K562 (cell line): Measurements from ENCODE around the gene COL8A2. TPM values are rescaled to one million over a fixed set of nuclear protein-coding genes. Genes with fewer than 3 reads are reported as not detected.

Experiments used
- ATAC-seq: fragments of 200-7000 bp; cut with Tn5 transposase; 3 replicates; pipeline ENCODE4 v1.9.1; 2020; ENCODE audit warnings: moderate library complexity
- BruUV-seq: library from RNA; stranded (reverse); fragments of 400-500 nt; replicated peaks from 2 replicates; lab custom pipeline; 2021; lab: Mats Ljungman, UMichigan
- CTCF ChIA-PET: fragments of 300-600 bp; formaldehyde crosslinking; extraction: SDS; loops from one replicate; lab custom pipeline; 2021; ENCODE audit warnings: low intra/inter-chr PET ratio; lab: Yijun Ruan, JAX
- POLR2A ChIA-PET: fragments of 300-600, 350-650 bp; sonication (Branson Sonifier 250); formaldehyde crosslinking; extraction: SDS; loops from one replicate; lab custom pipeline; 2021; ENCODE audit warnings: antibody characterized with exemption, inconsistent platforms; lab: Yijun Ruan, JAX
- DNase-seq, 4 experiments: peaks; one replicate each; pipeline versions ENCODE4 v3.0.0 to v3.0.0-alpha.2; 2011 to 2018; ENCODE audit warnings: low spot score in 3 of 4, mixed read lengths in 3 of 4; ENCODE audit errors: extremely low read depth in 1 of 4
- FAIRE-seq: peaks from 2 replicates; lab custom pipeline; 2011; peaks lifted over from hg19 to GRCh38; lab: Jason Lieb, UNC
- H2AFZ ChIP-seq: 2 replicates; pipeline ENCODE4 v1.6.0; 2011; ENCODE audit warnings: low read depth, low read length, control low read depth, inconsistent platforms
- H3K27ac ChIP-seq: fragments of 200-600 bp; 3 replicates; pipeline ENCODE4 v1.8.0; 2011; ENCODE audit warnings: low read depth, mild to moderate bottlenecking, control low read depth, inconsistent platforms, low read length, moderate library complexity, mixed read lengths; ENCODE audit errors: extremely low read depth
- H3K27me3 ChIP-seq, 2 experiments: fragments of 300-600 bp in 1 of 2; 2 replicates in 1 of 2; 3 replicates in 1 of 2; pipeline versions ENCODE4 v1.6.0 to v1.8.0; 2011; ENCODE audit warnings: inconsistent platforms in 2 of 2, low read length in 2 of 2, mild to moderate bottlenecking in 1 of 2, mixed read lengths in 1 of 2, moderate library complexity in 1 of 2; ENCODE audit not compliant: control insufficient read depth in 2 of 2, insufficient read depth in 2 of 2
- H3K36me3 ChIP-seq: fragments of 300-600 bp; 3 replicates; pipeline ENCODE4 v1.8.0; 2011; ENCODE audit warnings: mild to moderate bottlenecking, low read length, inconsistent platforms; ENCODE audit not compliant: control insufficient read depth, insufficient read depth
- H3K4me1 ChIP-seq, 2 experiments: fragments of 200-600 bp in 1 of 2; replicated peaks in 1 of 2; 2 replicates in 1 of 2; 3 replicates in 1 of 2; pipeline versions ENCODE4 v1.5.1 to v1.8.0; 2011; ENCODE audit warnings: inconsistent platforms in 2 of 2, low read length in 2 of 2, mild to moderate bottlenecking in 1 of 2, mixed read lengths in 1 of 2, moderate library complexity in 1 of 2; ENCODE audit not compliant: control insufficient read depth in 2 of 2, insufficient read depth in 2 of 2
- H3K4me2 ChIP-seq: 2 replicates; pipeline ENCODE4 v1.6.1; 2011; ENCODE audit warnings: low read length, control low read depth, inconsistent platforms, mixed read lengths; ENCODE audit not compliant: insufficient read depth
- H3K4me3 ChIP-seq: fragments of 200-600 bp; sonication (generic), shearing (Covaris generic); 2 replicates; pipeline ENCODE4 v1.5.1; 2016; ENCODE audit warnings: control low read depth, inconsistent platforms
- H3K79me2 ChIP-seq: fragments of 200-600 bp; 3 replicates; pipeline ENCODE4 v1.8.0; 2011; ENCODE audit warnings: low read length, inconsistent platforms; ENCODE audit not compliant: control insufficient read depth, insufficient read depth
- H3K9ac ChIP-seq, 2 experiments: 2 replicates each; pipeline versions ENCODE4 v1.6.0 to v1.6.1; 2011; ENCODE audit warnings: low read depth in 2 of 2, low read length in 2 of 2, control low read depth in 1 of 2, inconsistent platforms in 1 of 2, mild to moderate bottlenecking in 1 of 2, mixed read lengths in 1 of 2; ENCODE audit not compliant: insufficient read depth in 1 of 2
- H3K9me1 ChIP-seq: one replicate; pipeline ENCODE4 v1.6.0; 2011; ENCODE audit warnings: inconsistent platforms, mild to moderate bottlenecking, low read length, moderate library complexity; ENCODE audit not compliant: control insufficient read depth, insufficient read depth
- H3K9me3 ChIP-seq: replicated peaks from 2 replicates; pipeline ENCODE4 v1.5.1; 2011; ENCODE audit warnings: low read depth, low read length, inconsistent platforms; ENCODE audit not compliant: control insufficient read depth, insufficient read depth
- H4K20me1 ChIP-seq: replicated peaks from 2 replicates; pipeline ENCODE4 v1.6.1; 2011; ENCODE audit warnings: low read length, inconsistent platforms, mixed read lengths; ENCODE audit not compliant: control insufficient read depth, insufficient read depth
- CREB3L1 ChIP-seq: fragments of 450-650 bp; IDR thresholded peaks from 2 replicates; pipeline ENCODE4 v1.6.1; 2014; ENCODE audit warnings: low read depth, mild to moderate bottlenecking, moderate library complexity, borderline replicate concordance
- FOXJ2 ChIP-seq: fragments of 200-800 bp; sonication (Bioruptor generic); IDR thresholded peaks from 2 replicates; pipeline ENCODE4 v1.6.1; 2016; ENCODE audit warnings: missing genetic modification characterization, missing compliant biosample characterization
- MBD2 ChIP-seq: sonication (generic); IDR thresholded peaks from 2 replicates; pipeline ENCODE4 v1.6.1; 2016; ENCODE audit warnings: low read depth, borderline replicate concordance
- SMARCA4 ChIP-seq: fragments of 450-650 bp; IDR thresholded peaks from 2 replicates; pipeline ENCODE4 v1.6.1; 2016
- ZBTB49 ChIP-seq: sonication (generic); formaldehyde crosslinking; IDR thresholded peaks from 2 replicates; pipeline ENCODE4 v1.8.0; 2022; ENCODE audit warnings: missing genetic modification reagents, mild to moderate bottlenecking, borderline replicate concordance
- ZNF444 ChIP-seq: fragments of 250-450 bp; sonication (Bioruptor Pico); IDR thresholded peaks from 2 replicates; pipeline ENCODE4 v1.4.0; 2020; ENCODE audit warnings: mild to moderate bottlenecking, moderate library complexity
- ZNF584 ChIP-seq: fragments of 200-800 bp; sonication (Bioruptor generic); IDR thresholded peaks from 2 replicates; pipeline ENCODE4 v1.6.1; 2016; ENCODE audit warnings: low read depth, mild to moderate bottlenecking, missing genetic modification characterization, missing compliant biosample characterization
- WGBS: fragments of 100-300 bp; shearing (Covaris generic); methylation state at CpG from one replicate; pipeline ENCODE4 v1.1.6; 2016; ENCODE audit warnings: low coverage, mixed read lengths; ENCODE audit not compliant: insufficient coverage; ENCODE audit errors: missing lambda C conversion rate; 5-methylcytosine and 5-hydroxymethylcytosine counted together
- in situ Hi-C: fragments of 300-500 bp; cut with MboI; formaldehyde crosslinking; loops from 4 replicates; pipeline ENCODE4 v1.15.0; 2018; ENCODE audit warnings: inconsistent platforms, mixed read lengths
- intact Hi-C: fragments of 100-400 bp; cut with micrococcal nuclease; formaldehyde crosslinking; loops from 2 replicates; pipeline ENCODE4 v1.14.2; 2022
- polyA plus RNA-seq, 8 experiments: library from polyadenylated mRNA; depleted of rRNA in 4 of 8; stranded (reverse) in 5 of 8; unstranded in 3 of 8; fragments of >200 nt; fragmentation: Nextera tagmentation in 2 of 8; fragmentation: Illumina TruSeq in 1 of 8; extraction: Ambion mirVana in 2 of 8; extraction: Trizol in 1 of 8; gene quantifications; 2 replicates each; pipeline versions ENCODE4 v1.2.1 to v1.2.3, GENCODE V29; 2011 to 2014; ENCODE audit warnings: inconsistent platforms in 1 of 8, missing spikeins in 1 of 8
- total RNA-seq, 7 experiments: library from RNA; depleted of rRNA in 6 of 7; stranded (reverse); fragments of >200 nt in 6 of 7; fragmentation: Illumina TruSeq in 2 of 7; extraction: Trizol in 2 of 7; gene quantifications; 2 replicates each; pipeline versions ENCODE4 v1.2.1 to v1.2.3, GENCODE V29; 2011 to 2021; ENCODE audit warnings: low replicate concordance in 1 of 7
- TF ChIP-seq, protein P1 (sequence below): IDR thresholded peaks from 2 replicates; pipeline ENCODE4 v1.6.1; 2012; ENCODE audit warnings: low read depth, low read length, improper control_type of control experiment, borderline replicate concordance

COL8A2 gene
- total and polyA plus RNA-seq, 9 of the 15 experiments (the other 6 are each of a cell fraction or from before 2014, with no cell fraction given) = 0.03 to 0.14 (median 0.04) TPM; not detected in 5

DNA sequence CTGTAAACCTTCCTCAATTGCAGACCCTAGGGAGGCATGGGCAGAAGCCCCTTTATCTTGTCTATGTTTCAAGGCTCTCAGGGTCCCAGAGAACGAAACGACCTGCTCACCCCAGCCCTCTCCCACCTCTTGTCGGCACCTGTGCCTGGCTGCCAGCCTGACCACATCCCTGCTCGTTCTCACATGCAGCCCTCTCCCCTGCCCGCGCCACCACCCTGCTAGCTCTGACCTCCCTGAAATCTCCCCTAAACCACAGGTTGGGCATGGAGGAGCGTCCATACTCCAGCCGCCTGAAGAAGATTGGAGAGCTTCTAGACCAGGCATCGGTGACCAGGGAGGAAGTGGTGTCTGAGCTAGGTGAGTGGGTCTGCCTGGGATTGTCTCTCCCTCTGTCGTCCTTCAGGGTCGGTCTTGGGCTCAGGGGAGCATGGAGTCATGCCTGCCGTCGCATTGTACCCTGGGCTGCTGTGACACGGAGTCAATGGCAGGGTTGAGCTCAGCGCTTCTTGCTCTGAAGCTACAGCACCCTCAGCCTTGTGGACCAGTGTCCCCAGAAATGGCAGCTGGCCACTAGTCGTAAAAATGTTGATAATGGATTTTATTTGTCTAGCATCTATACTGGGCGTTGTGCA, 32.7 kb downstream of the COL8A2 start:
- Histone ChIP-seq H3K27me3 (no peaks in the 10 kb centered on the region), H3K4me1 (peaks cover 15 to 32% of the 10 kb centered on the region in 2 experiments; a peak in 4 of 5 replicates), H2AFZ (no peak overlapping the region), H3K79me2 (peaks cover 21% of the 10 kb centered on the region), H3K36me3 (peaks cover 62% of the 10 kb centered on the region; the same call in 2 of the 3 replicates), H3K4me3 (no peak overlapping the region), H4K20me1 (no peaks in the 10 kb centered on the region), H3K9ac (no peak overlapping the region; a peak in 1 of 4 replicates), H3K9me1 (peaks cover 9% of the 10 kb centered on the region), H3K4me2 (no peak overlapping the region), H3K9me3 (no peaks in the 10 kb centered on the region), H3K27ac (no peak overlapping the region)
- WGBS = 90% methylated on average over 17 of the region's 17 CpGs
- TF ChIP-seq ZNF444 (no peak), MBD2 (no peak), CREB3L1 (no peak), ZBTB49 (CRISPR knock-in tag) (no peak), ZNF584 (CRISPR knock-in tag) (no peak), FOXJ2 (tag) (no peak), SMARCA4 (no peak)
- TF ChIP-seq, protein P1, sequence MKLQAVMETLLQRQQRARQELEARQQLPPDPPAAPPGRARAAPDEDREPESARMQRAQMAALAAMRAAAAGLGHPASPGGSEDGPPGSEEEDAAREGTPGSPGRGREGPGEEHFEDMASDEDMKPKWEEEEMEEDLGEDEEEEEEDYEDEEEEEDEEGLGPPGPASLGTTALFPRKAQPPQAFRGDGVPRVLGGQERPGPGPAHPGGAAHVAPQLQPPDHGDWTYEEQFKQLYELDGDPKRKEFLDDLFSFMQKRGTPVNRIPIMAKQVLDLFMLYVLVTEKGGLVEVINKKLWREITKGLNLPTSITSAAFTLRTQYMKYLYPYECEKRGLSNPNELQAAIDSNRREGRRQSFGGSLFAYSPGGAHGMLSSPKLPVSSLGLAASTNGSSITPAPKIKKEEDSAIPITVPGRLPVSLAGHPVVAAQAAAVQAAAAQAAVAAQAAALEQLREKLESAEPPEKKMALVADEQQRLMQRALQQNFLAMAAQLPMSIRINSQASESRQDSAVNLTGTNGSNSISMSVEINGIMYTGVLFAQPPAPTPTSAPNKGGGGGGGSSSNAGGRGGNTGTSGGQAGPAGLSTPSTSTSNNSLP = no peak
- ChIA-PET CTCF (no interaction called here), POLR2A (interaction anchor here (0.6 to 1.2 kb wide), 7 partner anchors 15 to 277 kb away, joined by 3 to 4 read pairs (median 4); no protein-coding TSS in a partner anchor)
- intact Hi-C loops (no loop called here), in situ Hi-C loops (loop anchor here (5.0 kb wide), 1 partner anchor 95 kb away; no protein-coding TSS in a partner anchor)
- BruUV-seq = no TSS peak
- DNase-seq = no peak
- FAIRE-seq = no peak
- no peak for ATAC-seq
